GM10266 (cell line): ENCODE measurements around the gene GALNT5.

Source experiments
- DNase-seq: peaks from one replicate; pipeline ENCODE4 v3.0.0; 2012; ENCODE audit errors: extremely low spot score
- CTCF ChIP-seq: IDR thresholded peaks from 2 replicates; pipeline ENCODE4 v1.5.1; 2012; ENCODE audit warnings: mild to moderate bottlenecking, low read depth; ENCODE audit not compliant: control insufficient read depth, insufficient read depth; ENCODE audit errors: missing control alignments

Gene GALNT5

GRCh38 chr2:157257312-157258252 lies at the start of gene GALNT5:
GALNT5 (plus strand) TSS chr2:157257705; CDS start chr2:157258083, 378 bp downstream.
- DNase-seq, result no peak
- no peak for TF ChIP-seq CTCF

GRCh38 chr2:157216286-157216965 lies 41.1 kb upstream of the GALNT5 start:
- no peak for TF ChIP-seq CTCF
- DNase-seq, result no peak

GRCh38 chr2:157217409-157217808 lies 40.1 kb upstream of the GALNT5 start:
- TF ChIP-seq CTCF, result no peak
- no peak for DNase-seq

- no peak for DNase-seq
- TF ChIP-seq CTCF, result no peak
Measured at GRCh38 chr2:157218911-157219310, 38.6 kb upstream of the GALNT5 start.

GRCh38 chr2:157220502-157220901 lies 37.0 kb upstream of the GALNT5 start:
- DNase-seq, result no peak
- no peak for TF ChIP-seq CTCF

GRCh38 chr2:157221394-157221988 lies 36.0 kb upstream of the GALNT5 start:
- no peak for TF ChIP-seq CTCF
- no peak for DNase-seq
